ENCODE results near the gene CASZ1. TPM values are rescaled to one million over a fixed set of nuclear protein-coding genes. Genes with fewer than 3 reads are reported as not detected.

CASZ1 gene
- polyA plus RNA-seq, 3 donors, result 0.30 to 3.7 (median 0.50) TPM

DNA sequence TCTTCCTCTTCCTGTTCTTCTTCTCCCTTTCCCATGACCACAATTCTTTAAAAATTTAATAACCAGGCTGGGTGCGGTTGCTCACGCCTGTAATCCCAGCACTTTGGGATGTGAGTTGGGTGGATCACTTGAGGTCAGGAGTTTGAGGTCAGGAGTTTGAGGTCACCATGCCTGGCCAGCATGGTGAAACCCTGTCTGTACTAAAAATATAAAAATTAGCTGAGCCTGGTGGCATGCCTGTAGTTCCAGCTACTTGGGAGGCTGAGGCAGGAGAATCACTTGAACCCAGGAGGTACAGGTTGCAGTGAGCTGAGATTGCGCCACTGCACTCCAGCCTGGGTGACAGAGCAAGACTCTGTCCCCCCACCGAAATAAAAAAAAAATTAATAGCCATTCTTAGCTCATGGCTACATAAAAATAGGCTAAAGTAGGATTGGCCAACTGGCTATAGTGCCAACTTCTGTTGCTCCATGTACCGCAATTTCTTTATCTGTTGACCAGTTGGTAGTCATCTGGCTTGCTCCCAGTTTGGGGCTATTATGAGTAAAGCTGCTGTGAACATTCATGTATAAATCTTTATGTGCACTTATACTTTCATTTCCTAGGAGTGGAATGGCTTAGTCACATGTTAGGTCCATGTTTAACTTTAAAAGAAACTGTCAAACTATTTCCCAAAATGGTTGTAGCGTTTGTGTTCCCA is 185.4 kb downstream of the CASZ1 start:
- Histone ChIP-seq H2AFZ (ENCODE audit: insufficient read depth, low read depth, low read length, poor library complexity, severe bottlenecking) (no peak overlapping the region), H3K4me3 (replicated peaks in 1 of 3; ENCODE audit: low read depth in 2 of 3, low read length in 3 of 3) (no peak overlapping the region), H3K4me2 (replicated peaks; ENCODE audit: extremely low read depth, low read length, poor library complexity, severe bottlenecking) (no peak overlapping the region), H3K27me3 (ENCODE audit: control insufficient read depth in 2 of 2, insufficient read depth in 2 of 2, low read length in 2 of 2) (no peaks in the 10 kb centered on the region), H3K79me2 (ENCODE audit: insufficient read depth, low read length) (no peaks in the 10 kb centered on the region), H3K4me1 (ENCODE audit: control insufficient read depth in 1 of 2, insufficient read depth in 2 of 2, low read length in 2 of 2) (no peaks in the 10 kb centered on the region), H3K9ac (ENCODE audit: insufficient read depth, low read length, poor library complexity, severe bottlenecking) (no peak overlapping the region), H3K36me3 (replicated peaks in 1 of 2; ENCODE audit: control insufficient read depth in 1 of 2, insufficient read depth in 2 of 2, low read length in 2 of 2) (peaks cover 0 to 15% of the 10 kb centered on the region in 2 donors), H3K27ac (ENCODE audit: low read depth in 1 of 2, low read length in 2 of 2) (no peak overlapping the region), H4K20me1 (ENCODE audit: insufficient read depth, low read length) (no peaks in the 10 kb centered on the region), H3K9me3 (replicated peaks in 1 of 2; ENCODE audit: control insufficient read depth in 1 of 2, insufficient read depth in 1 of 2, low read length in 2 of 2) (no peaks in the 10 kb centered on the region)
- Mint-ChIP-seq H3K4me1 (peaks cover 2% of the 10 kb centered on the region), H3K4me3 (no peak overlapping the region), H3K27ac (peak overlapping the region in 1 of 7 donors; percentile 31), H3K27me3 (ENCODE audit: low read depth in 3 of 3) (peaks cover 0 to 2% (median 2%) of the 10 kb centered on the region in 3 donors), H3K36me3 (peaks cover 15 to 19% of the 10 kb centered on the region in 2 donors), H3K9me3 (no peaks in the 10 kb centered on the region)
- DNase-seq, result no peak
- no CpG with 5 or more reads among the region's 6 CpGs for WGBS (ENCODE audit: insufficient coverage)
- intact Hi-C loops (cut with micrococcal nuclease), result no loop called here
- no peak for TF ChIP-seq CTCF (IDR thresholded peaks at IDR 0.05)

DNA sequence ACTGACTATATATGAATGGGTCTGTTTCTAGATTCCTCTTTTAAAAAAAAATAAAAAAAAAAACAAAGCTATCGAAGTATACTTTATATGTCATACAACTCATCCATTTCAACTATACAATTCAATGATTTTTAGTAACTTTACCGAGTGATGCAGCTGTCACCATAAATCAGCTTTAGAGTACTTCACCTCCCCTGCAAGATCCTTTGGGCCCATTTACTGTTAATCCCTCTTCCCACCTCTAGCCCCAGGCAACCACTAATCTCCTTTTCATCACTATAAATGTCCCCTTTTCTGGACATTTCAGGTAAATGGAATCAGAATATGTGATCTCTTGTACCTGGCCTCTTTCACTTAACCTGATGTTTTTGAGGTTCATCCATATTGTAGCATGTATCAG is 187.8 kb downstream of the CASZ1 start:
- Histone ChIP-seq H2AFZ (ENCODE audit: insufficient read depth, low read depth, low read length, poor library complexity, severe bottlenecking) (no peak overlapping the region), H3K27ac (ENCODE audit: low read depth in 1 of 2, low read length in 2 of 2) (no peak overlapping the region), H3K9ac (ENCODE audit: insufficient read depth, low read length, poor library complexity, severe bottlenecking) (no peak overlapping the region), H3K4me3 (replicated peaks in 1 of 3; ENCODE audit: low read depth in 2 of 3, low read length in 3 of 3) (no peak overlapping the region), H3K27me3 (ENCODE audit: control insufficient read depth in 2 of 2, insufficient read depth in 2 of 2, low read length in 2 of 2) (no peaks in the 10 kb centered on the region), H3K4me1 (ENCODE audit: control insufficient read depth in 1 of 2, insufficient read depth in 2 of 2, low read length in 2 of 2) (no peaks in the 10 kb centered on the region), H3K79me2 (ENCODE audit: insufficient read depth, low read length) (no peaks in the 10 kb centered on the region), H3K9me3 (replicated peaks in 1 of 2; ENCODE audit: control insufficient read depth in 1 of 2, insufficient read depth in 1 of 2, low read length in 2 of 2) (no peaks in the 10 kb centered on the region), H3K36me3 (replicated peaks in 1 of 2; ENCODE audit: control insufficient read depth in 1 of 2, insufficient read depth in 2 of 2, low read length in 2 of 2) (peaks cover 0 to 32% of the 10 kb centered on the region in 2 donors), H4K20me1 (ENCODE audit: insufficient read depth, low read length) (no peaks in the 10 kb centered on the region), H3K4me2 (replicated peaks; ENCODE audit: extremely low read depth, low read length, poor library complexity, severe bottlenecking) (no peak overlapping the region)
- H3K36me3 Mint-ChIP-seq, result peaks cover 23 to 26% of the 10 kb centered on the region in 2 donors
- no peak overlapping the region for H3K4me3 Mint-ChIP-seq
- intact Hi-C loops (cut with micrococcal nuclease), result no loop called here
- H3K9me3 Mint-ChIP-seq, result no peaks in the 10 kb centered on the region
- TF ChIP-seq CTCF (IDR thresholded peaks at IDR 0.05), result no peak
- no peak for DNase-seq
- no peak overlapping the region for H3K27ac Mint-ChIP-seq
- WGBS (ENCODE audit: insufficient coverage), result 88% methylated on average over 1 of the region's 2 CpGs
- peaks cover 2% of the 10 kb centered on the region for H3K4me1 Mint-ChIP-seq
- H3K27me3 Mint-ChIP-seq (ENCODE audit: low read depth in 3 of 3), result no peaks in the 10 kb centered on the region

All from CD14-positive monocyte (primary cell).